GM18858 (cell line): Measurements from ENCODE around the gene PTPN7.
"Not testable (repeated sequence)": the region's sequence is repeated elsewhere in the genome, so short reads cannot be mapped to it uniquely, and the experiment has no call there.

Experiments
- ATAC-seq: cut with Tn5 transposase; IDR thresholded peaks from one replicate; pipeline ENCODE4 v1.9.1; 2021; ENCODE audit not compliant: unreplicated experiment

PTPN7 gene

GRCh38 chr1:202160377-202160940 lies at the start of gene PTPN7:
Gene PTPN7 (minus strand): TSS chr1:202160602. CDS start chr1:202159402, 1,200 bp downstream.
- peak; percentile 48 for ATAC-seq

GRCh38 chr1:202208351-202208857 lies 48.0 kb upstream of the PTPN7 start:
- ATAC-seq, result no peak

- no peak for ATAC-seq
These were observed 46.9 kb upstream of the PTPN7 start for GRCh38 chr1:202207292-202207691.

GRCh38 chr1:202205523-202206190 lies 45.3 kb upstream of the PTPN7 start:
- ATAC-seq, result no peak

DNA sequence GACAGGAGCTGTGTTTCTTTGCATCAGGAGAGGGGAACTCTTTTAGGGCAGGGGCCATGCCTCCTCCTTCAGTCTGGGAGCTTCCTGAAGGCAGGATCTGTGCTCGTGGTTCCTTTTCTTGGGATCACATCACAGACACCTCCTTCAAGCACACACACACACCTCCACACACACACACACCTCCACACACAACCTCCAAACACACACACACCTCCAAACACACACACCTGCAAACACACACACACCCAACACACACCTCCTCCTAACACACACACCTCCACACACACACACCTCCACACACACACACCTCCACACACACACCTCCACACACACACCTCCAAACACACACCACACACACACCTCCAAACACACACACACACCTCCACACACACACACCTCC lies 43.7 kb upstream of the PTPN7 start:
- no peak for ATAC-seq

DNA sequence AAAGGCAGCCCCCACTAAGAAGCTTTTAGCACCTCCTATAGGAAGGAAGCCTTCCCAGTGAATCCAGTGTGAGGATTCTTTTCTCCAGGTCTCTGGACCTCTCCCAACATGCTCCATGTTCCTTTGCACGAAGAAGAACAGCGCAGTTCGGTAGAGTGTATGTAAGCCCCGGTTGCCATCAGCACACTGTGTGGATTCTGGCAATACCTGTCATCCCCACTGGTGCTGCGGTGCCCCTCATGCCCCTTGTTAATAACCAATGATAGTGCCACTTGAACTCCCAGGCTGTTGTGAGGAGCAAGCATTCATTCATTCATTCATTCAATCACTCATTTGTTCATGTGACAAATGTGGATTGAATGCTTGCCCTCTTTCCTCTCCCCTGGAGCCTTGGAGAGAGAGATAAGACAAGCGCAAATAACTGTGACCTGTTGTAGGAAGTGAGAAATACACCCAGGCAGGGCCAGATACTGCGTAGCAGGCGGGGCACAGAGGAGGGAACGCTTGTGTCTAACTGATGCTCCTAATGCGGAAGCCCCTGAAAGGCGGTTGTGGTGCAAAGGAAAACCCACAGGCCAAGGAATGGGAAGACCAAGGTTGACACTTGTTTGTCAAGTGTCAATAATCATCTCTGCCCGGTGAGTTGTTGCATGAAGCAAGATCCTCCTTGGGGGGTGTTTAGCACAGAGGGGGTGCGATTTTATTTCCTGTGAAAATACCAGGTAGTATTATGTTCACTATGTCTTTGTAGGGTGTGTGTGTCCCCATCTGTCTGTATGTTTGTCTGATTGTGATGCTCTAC lies 43.0 kb upstream of the PTPN7 start:
- ATAC-seq, result no peak

- ATAC-seq, result no peak
These were observed 42.2 kb upstream of the PTPN7 start for GRCh38 chr1:202202500-202203168.

- ATAC-seq, result no peak
These were observed 41.6 kb upstream of the PTPN7 start for GRCh38 chr1:202201971-202202370.

GRCh38 chr1:202201266-202201665 lies 40.9 kb upstream of the PTPN7 start:
- ATAC-seq, result no peak

GRCh38 chr1:202200669-202201068 lies 40.3 kb upstream of the PTPN7 start:
- no peak for ATAC-seq

DNA sequence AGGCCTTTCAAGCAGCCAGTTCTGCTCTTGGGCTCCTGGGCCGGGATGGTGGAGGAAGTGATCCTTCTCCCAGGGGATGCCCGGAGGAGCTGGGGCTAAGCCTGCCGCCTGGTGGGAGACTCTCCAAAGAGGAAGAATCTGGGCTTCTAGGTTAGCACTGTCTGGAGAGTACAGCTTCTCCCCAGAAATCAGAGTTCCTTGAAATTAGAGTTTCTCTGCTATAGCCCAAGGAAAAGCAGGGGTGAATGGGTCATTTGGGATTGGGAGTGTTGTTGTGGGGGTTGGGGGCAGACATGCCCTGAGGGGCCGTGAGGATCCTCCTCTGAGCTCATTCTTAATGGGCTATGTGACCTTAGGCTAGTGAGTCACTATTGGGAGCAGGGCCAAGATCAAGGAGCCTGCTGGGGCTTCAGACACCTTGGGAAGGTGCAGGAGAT lies 39.7 kb upstream of the PTPN7 start:
- ATAC-seq, result no peak

DNA sequence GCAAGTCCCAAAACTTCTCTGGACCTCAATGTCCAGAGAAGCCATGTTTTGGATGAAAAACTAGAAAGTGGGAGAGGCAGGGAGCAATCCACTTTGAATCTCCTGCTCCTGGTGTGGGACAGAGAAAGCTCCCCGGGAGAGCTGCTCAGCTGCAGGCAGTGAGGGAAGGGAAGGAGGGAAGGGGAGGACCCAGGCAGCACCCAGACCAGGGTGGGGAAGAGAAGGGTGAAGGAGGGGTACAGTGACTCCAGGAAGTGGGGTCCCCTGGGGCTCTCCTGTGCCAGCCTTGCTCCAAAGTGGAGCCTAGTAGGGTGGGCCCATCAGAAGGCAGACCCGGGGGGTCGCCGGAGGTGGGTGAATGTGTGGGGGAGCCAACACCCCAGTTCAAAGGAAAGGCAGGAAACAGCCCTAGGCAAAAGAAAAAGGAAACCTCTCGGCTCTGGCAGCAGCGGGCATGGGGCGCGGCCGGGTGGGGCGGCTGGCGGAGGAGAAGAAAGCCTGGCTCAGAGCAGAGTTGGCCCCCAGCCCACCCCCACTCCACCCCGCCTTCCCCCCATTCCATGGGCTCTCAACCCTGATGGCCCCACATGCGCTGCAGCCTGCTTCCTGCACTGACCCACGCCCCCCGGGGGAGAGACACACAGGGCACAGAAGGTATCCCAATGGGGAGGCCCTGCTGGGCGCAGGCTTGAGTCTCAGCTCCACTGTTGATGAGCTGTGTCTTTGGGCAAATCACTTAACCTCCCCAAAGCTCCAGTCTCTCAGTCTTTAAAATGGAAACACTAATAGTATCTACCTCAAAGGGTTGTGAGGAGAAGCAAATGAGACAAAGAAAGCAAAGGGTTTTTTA lies 38.9 kb upstream of the PTPN7 start:
- ATAC-seq, result no peak

DNA sequence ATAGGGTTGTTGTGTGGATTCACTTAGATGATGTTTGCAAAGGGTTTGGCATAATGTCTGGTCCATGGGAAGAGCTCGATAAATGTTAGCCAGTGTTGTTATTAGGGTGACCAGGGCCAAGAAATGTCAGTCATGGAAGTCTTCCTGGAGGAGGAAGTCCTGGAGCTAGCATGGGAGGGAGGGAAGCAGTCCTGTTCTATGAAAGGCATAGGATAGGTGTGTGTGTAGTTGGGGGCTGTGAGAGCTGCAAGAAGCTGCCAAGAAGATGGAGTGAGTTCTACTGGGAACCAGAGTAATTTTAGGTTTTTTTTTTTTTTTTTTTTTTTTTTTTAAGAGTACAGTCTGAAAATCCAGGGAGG lies 37.9 kb upstream of the PTPN7 start:
- no peak for ATAC-seq

DNA sequence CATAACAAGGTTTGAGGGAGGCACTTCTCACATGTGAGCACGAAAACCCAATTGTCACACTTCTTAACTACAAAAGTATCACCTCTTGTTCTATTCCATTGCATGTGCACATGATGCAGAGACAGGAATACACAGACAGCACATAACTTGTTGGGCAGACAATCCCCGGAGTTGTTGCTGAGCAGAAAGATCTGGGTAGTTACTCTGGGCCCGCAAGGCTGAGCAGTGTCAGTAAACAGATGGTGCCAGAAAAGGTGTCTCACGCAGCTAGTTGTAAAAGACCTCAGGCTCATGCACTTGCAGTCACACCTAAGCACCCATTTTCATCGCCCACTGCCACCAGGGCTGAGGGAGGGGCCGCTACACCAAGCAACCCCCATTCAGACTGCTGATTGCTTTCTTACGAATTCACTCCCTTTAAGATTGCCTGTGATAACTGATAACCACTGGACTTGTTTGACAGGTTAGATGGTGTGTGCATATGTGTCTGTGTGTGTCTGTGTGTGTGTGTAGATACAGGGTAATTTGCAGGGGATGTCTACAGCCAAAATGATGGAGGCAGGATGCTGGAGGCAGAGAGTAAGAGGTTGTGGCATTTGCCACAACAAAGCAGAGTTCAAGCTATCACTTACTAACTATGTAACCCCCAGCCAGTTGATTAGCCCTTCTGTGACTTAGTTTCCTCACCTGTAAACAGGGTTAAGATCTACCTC lies 37.4 kb upstream of the PTPN7 start:
- ATAC-seq, result no peak

GRCh38 chr1:202194328-202194648 lies 33.9 kb upstream of the PTPN7 start:
- no peak for ATAC-seq

- no peak for ATAC-seq
These were observed 33.4 kb upstream of the PTPN7 start, which contains the start of gene LGR6 for GRCh38 chr1:202193614-202194327. Gene LGR6 (plus strand): TSS chr1:202193799. CDS start chr1:202193990, 191 bp downstream.

- no peak for ATAC-seq
These were observed 32.6 kb upstream of the PTPN7 start for GRCh38 chr1:202192770-202193613.

- ATAC-seq, result not testable (repeated sequence)
These were observed 31.0 kb upstream of the PTPN7 start for GRCh38 chr1:202191391-202191790.
